ENCODE results near the gene NGB.

The NGB gene

GRCh38 chr14:77314539-77315457 lies 43.8 kb upstream of the NGB start:
- no peak for DNase-seq (ENCODE audit: extremely low read depth, low read depth)
- TF ChIP-seq CTCF (IDR thresholded peaks at IDR 0.05; ENCODE audit: low read depth, low read length), result no peak

DNA sequence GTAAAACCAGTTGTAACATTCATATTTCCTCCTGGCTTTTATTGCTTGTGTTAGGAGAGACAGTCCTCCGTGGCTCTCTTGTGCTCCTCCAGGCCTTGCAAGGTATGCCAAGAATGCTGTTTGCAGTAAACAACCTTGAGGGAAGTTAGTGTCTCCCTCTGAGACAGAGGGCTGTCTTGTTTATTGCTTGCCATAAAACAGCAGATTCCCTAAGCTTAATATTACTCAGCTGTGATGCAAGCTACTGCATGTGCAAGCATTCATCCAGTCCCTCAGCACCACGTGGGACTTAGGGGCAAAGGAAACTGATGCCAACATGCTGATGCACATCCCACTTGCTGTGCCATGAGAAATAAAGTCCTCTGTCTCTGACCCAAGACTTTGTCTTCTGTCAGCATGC lies 43.0 kb upstream of the NGB start:
- peak; percentile 40 for DNase-seq (ENCODE audit: extremely low read depth, low read depth)
- TF ChIP-seq CTCF (IDR thresholded peaks at IDR 0.05; ENCODE audit: low read depth, low read length), result no peak

- no peak for TF ChIP-seq CTCF (IDR thresholded peaks at IDR 0.05; ENCODE audit: low read depth, low read length)
- no peak for DNase-seq (ENCODE audit: extremely low read depth, low read depth)
Measured at GRCh38 chr14:77313371-77313770, 42.4 kb upstream of the NGB start.

DNA sequence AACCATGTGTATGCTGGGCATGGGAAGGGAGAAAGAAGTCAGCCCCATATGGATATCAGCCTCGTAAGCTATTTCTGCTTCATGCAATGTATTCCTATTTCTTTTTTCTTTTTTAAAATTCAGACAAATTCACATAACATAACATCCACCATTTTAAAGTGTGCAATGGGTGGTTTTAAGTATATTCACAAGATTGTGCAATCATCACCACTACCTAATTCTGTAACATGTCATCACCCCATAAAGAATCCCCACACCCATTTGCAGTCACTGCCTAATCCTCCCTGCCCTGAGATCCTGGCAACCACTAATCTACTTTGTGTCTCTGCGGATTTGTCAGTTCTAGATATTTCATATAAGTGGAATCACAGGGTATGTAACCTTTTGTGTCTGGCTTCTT lies 40.2 kb upstream of the NGB start:
- TF ChIP-seq CTCF (IDR thresholded peaks at IDR 0.05; ENCODE audit: low read depth, low read length), result no peak
- no peak for DNase-seq (ENCODE audit: extremely low read depth, low read depth)

DNA sequence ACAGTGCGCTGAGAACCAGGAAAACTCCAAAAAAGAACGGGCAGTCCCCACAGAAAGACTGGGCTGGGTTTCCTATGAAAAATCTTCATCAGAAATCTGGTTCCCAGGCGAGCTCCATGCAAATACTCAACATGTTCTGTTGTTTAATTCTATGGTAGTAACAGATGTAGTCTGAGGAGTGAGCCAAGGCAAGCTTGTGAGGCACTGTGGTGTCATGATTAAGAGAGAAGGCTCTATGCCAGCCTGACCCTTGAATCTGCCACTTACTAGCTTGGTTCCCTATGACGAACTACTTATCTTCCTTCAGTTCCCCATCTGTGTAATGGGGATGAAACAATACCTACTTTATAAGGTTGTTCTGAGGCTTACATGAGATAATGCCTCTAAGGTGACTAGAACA lies 39.0 kb upstream of the NGB start:
- TF ChIP-seq CTCF (IDR thresholded peaks at IDR 0.05; ENCODE audit: low read depth, low read length), result no peak
- DNase-seq (ENCODE audit: extremely low read depth, low read depth), result no peak

DNA sequence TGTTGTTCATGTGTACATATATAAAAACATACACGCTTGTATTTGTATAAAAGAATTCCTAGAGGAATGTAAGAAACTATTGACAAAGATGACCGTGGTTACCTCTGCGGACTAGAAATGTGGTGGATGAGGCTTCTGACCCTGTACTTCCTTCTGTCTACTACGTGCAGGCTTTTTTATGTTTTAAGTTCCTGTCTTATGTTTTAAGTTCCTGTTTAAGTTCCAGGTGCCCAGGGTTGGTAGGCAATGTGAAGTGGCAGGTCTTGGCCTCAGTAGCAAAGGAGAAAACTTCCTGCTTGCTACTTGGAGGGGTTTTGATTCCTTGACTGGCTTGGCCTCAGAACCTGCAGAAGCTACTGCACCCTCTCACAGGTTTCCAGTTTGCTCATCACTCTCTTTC lies 38.1 kb upstream of the NGB start:
- DNase-seq (ENCODE audit: extremely low read depth, low read depth), result no peak
- no peak for TF ChIP-seq CTCF (IDR thresholded peaks at IDR 0.05; ENCODE audit: low read depth, low read length)

- DNase-seq (ENCODE audit: extremely low read depth, low read depth), result no peak
- TF ChIP-seq CTCF (IDR thresholded peaks at IDR 0.05; ENCODE audit: low read depth, low read length), result no peak
Measured at GRCh38 chr14:77306851-77307496, 36.0 kb upstream of the NGB start.
